Neural progenitor cell (in vitro differentiated cells): Measurements from ENCODE around the gene FGF10. TPM values are rescaled to one million over a fixed set of nuclear protein-coding genes. Genes with fewer than 3 reads are reported as not detected.

Experiments used
- DNase-seq: peaks from one replicate; pipeline ENCODE4 v3.0.0-alpha.2; 2016; ENCODE audit warnings: low spot score
- H2AFZ ChIP-seq: fragments of 200-600 bp; sonication (generic); replicated peaks from 2 replicates; pipeline ENCODE4 v1.6.1; 2016; ENCODE audit warnings: antibody characterized with exemption
- H3F3A ChIP-seq: fragments of 200-600 bp; sonication (generic); 2 replicates; pipeline ENCODE4 v1.6.1; 2016; ENCODE audit warnings: antibody characterized with exemption, low read depth
- H3K27ac ChIP-seq: fragments of 200-600 bp; sonication (generic); 2 replicates; pipeline ENCODE4 v1.5.1; 2016; ENCODE audit warnings: mild to moderate bottlenecking
- H3K27me3 ChIP-seq: fragments of 200-600 bp; sonication (generic); 2 replicates; pipeline ENCODE4 v1.6.1; 2016; ENCODE audit warnings: mild to moderate bottlenecking, moderate library complexity
- H3K36me3 ChIP-seq: fragments of 200-600 bp; sonication (generic); 2 replicates; pipeline ENCODE4 v1.5.1; 2016
- H3K4me1 ChIP-seq: fragments of 200-600 bp; sonication (generic); 2 replicates; pipeline ENCODE4 v1.6.1; 2016; ENCODE audit warnings: mixed run types
- H3K4me2 ChIP-seq: fragments of 200-600 bp; sonication (generic); 2 replicates; pipeline ENCODE4 v1.6.1; 2016
- H3K4me3 ChIP-seq: fragments of 200-600 bp; sonication (generic); 2 replicates; pipeline ENCODE4 v1.5.1; 2016
- H3K79me2 ChIP-seq: fragments of 200-600 bp; sonication (generic); 2 replicates; pipeline ENCODE4 v1.6.1; 2016; ENCODE audit warnings: low read depth
- H3K9ac ChIP-seq: fragments of 200-600 bp; sonication (generic); 2 replicates; pipeline ENCODE4 v1.6.1; 2016
- H3K9me3 ChIP-seq: fragments of 200-600 bp; sonication (generic); 2 replicates; pipeline ENCODE4 v1.5.1; 2016; ENCODE audit warnings: low read depth
- H4K20me1 ChIP-seq: fragments of 200-600 bp; sonication (generic); 2 replicates; pipeline ENCODE4 v1.6.1; 2016; ENCODE audit warnings: low read depth
- H3K27ac Mint-ChIP-seq: 3 replicates; pipeline ENCODE4 v1.8.0; 2021; ENCODE audit warnings: mixed read lengths
- H3K27me3 Mint-ChIP-seq: 2 replicates; pipeline ENCODE4 v1.8.0; 2022; ENCODE audit warnings: low read depth, mild to moderate bottlenecking, inconsistent platforms, moderate library complexity, mixed read lengths; ENCODE audit not compliant: insufficient read depth
- H3K36me3 Mint-ChIP-seq: 3 replicates; pipeline ENCODE4 v1.8.0; 2021; ENCODE audit warnings: mixed read lengths
- H3K4me1 Mint-ChIP-seq: 3 replicates; pipeline ENCODE4 v1.8.0; 2021; ENCODE audit warnings: mixed read lengths
- H3K4me3 Mint-ChIP-seq: 3 replicates; pipeline ENCODE4 v1.8.0; 2021; ENCODE audit warnings: mild to moderate bottlenecking, moderate library complexity, mixed read lengths
- H3K9me3 Mint-ChIP-seq: 3 replicates; pipeline ENCODE4 v1.8.0; 2020; ENCODE audit warnings: mixed read lengths
- EZH2 ChIP-seq: fragments of 200-600 bp; sonication (generic); IDR thresholded peaks from 2 replicates; pipeline ENCODE4 v1.6.1; 2017; ENCODE audit warnings: antibody characterized with exemption, mild to moderate bottlenecking, moderate library complexity
- EZH2phosphoT487 ChIP-seq: fragments of 200-600 bp; sonication (generic); IDR thresholded peaks from 2 replicates; pipeline ENCODE4 v1.6.1; 2017; ENCODE audit warnings: antibody characterized with exemption
- total RNA-seq: library from RNA; depleted of rRNA; stranded (reverse); fragments of >200 nt; gene quantifications from 2 replicates; pipeline ENCODE4 v1.2.3, GENCODE V29; 2015; ENCODE audit warnings: low replicate concordance
- TF ChIP-seq, protein P1 (sequence below): fragments of 200-600 bp; sonication (generic); IDR thresholded peaks from 2 replicates; pipeline ENCODE4 v1.5.1; 2017; ENCODE audit warnings: antibody characterized with exemption, mild to moderate bottlenecking

Gene FGF10
- total RNA-seq, 1 donor from 2014 or later = 0.37 TPM

DNA sequence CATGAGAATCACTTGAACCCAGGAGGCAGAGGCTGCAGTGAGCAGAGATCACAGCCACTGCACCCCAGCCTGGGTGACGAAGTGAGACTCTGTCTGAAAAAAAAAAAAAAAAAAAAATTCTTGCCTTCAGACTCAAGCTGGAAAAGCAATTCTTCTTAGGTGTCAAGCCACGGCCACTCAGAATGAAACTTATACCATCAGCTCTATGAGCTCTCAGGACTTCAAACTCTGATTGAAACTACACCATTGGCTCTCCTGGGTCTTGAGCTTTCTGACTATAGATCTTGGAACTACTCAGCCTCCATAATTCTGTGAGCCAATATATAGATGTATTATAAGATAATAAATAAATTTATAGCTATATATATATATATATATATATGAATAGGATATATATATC, 12.9 kb upstream of the FGF10 start:
- Mint-ChIP-seq H3K4me1 (no peaks in the 10 kb centered on the region), H3K4me3 (no peak overlapping the region), H3K27ac (no peak overlapping the region), H3K27me3 (no peaks in the 10 kb centered on the region), H3K36me3 (no peaks in the 10 kb centered on the region), H3K9me3 (no peaks in the 10 kb centered on the region)
- no peak overlapping the region for H3K4me2 ChIP-seq
- no peak overlapping the region for H3K27ac ChIP-seq
- H3K27me3 ChIP-seq = no peaks in the 10 kb centered on the region
- no peaks in the 10 kb centered on the region for H4K20me1 ChIP-seq
- H2AFZ ChIP-seq = no peak overlapping the region
- no peak overlapping the region for H3K9ac ChIP-seq
- H3K4me3 ChIP-seq = no peak overlapping the region
- H3K79me2 ChIP-seq = no peaks in the 10 kb centered on the region
- no peaks in the 10 kb centered on the region for H3F3A ChIP-seq
- no peaks in the 10 kb centered on the region for H3K4me1 ChIP-seq
- no peaks in the 10 kb centered on the region for H3K9me3 ChIP-seq
- TF ChIP-seq, protein P1, sequence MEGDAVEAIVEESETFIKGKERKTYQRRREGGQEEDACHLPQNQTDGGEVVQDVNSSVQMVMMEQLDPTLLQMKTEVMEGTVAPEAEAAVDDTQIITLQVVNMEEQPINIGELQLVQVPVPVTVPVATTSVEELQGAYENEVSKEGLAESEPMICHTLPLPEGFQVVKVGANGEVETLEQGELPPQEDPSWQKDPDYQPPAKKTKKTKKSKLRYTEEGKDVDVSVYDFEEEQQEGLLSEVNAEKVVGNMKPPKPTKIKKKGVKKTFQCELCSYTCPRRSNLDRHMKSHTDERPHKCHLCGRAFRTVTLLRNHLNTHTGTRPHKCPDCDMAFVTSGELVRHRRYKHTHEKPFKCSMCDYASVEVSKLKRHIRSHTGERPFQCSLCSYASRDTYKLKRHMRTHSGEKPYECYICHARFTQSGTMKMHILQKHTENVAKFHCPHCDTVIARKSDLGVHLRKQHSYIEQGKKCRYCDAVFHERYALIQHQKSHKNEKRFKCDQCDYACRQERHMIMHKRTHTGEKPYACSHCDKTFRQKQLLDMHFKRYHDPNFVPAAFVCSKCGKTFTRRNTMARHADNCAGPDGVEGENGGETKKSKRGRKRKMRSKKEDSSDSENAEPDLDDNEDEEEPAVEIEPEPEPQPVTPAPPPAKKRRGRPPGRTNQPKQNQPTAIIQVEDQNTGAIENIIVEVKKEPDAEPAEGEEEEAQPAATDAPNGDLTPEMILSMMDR = no peak
- TF ChIP-seq EZH2phosphoT487 = no peak
- TF ChIP-seq EZH2 = no peak
- H3K36me3 ChIP-seq = no peaks in the 10 kb centered on the region
- DNase-seq = no peak

DNA sequence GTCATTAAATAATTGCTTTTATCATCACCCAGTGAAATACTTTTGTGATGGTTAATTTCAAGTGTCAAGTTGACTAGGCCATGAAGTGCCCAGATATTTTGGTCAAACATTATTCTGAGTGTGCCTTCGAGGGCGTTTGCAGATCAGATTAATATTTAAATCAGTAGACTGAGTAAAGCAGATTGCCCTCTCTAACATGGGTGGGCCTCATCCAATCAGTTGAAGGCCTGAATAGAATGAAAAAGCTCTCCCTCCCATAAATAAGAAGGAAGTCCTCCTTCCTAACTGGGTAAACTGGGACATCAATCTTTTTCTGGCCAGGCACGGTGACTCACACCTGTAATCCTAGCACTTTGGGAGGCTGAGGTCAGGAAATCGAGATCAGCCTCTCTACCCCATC, 12.4 kb upstream of the FGF10 start:
- Mint-ChIP-seq H3K27ac (no peak overlapping the region), H3K36me3 (no peaks in the 10 kb centered on the region)

DNA sequence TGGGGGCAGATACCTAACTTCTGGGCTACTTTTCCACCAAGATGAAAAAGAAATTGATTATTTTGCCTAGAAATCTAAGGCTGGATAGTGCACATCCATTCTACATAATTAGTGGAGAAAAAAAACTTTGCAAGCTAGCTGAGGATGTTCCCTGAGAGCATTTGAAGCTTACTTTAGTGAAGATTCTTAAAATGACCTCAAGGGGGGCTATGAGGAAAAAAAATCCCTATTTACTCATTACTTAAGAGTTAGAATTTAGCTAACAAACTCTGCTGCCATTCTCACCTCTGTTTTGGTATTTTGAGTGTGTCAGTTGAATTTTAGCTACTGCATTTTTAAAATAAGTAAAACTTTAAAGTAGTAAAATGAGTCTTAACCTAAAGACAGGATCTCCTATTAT, 9.2 kb upstream of the FGF10 start:
- Histone ChIP-seq H3K4me2 (no peak overlapping the region), H3K9ac (no peak overlapping the region), H3K4me3 (no peak overlapping the region), H3K27me3 (no peaks in the 10 kb centered on the region), H3K36me3 (no peaks in the 10 kb centered on the region), H2AFZ (no peak overlapping the region), H3K4me1 (peaks cover 5% of the 10 kb centered on the region), H4K20me1 (no peaks in the 10 kb centered on the region), H3K9me3 (no peaks in the 10 kb centered on the region), H3K79me2 (no peaks in the 10 kb centered on the region), H3K27ac (no peak overlapping the region), H3F3A (no peaks in the 10 kb centered on the region)
- Mint-ChIP-seq H3K36me3 (no peaks in the 10 kb centered on the region), H3K9me3 (peaks cover 3% of the 10 kb centered on the region), H3K27me3 (no peaks in the 10 kb centered on the region), H3K27ac (no peak overlapping the region), H3K4me1 (peaks cover 5% of the 10 kb centered on the region), H3K4me3 (no peak overlapping the region)
- no peak for DNase-seq
- TF ChIP-seq, protein P1 = no peak
- TF ChIP-seq EZH2 (no peak), EZH2phosphoT487 (no peak)

More for the DNA sequence above, 12.4 kb upstream of the FGF10 start:
- no peak overlapping the region for H2AFZ ChIP-seq
- no peaks in the 10 kb centered on the region for H3F3A ChIP-seq
- H3K36me3 ChIP-seq = no peaks in the 10 kb centered on the region
- H3K4me1 ChIP-seq = no peaks in the 10 kb centered on the region
- no peaks in the 10 kb centered on the region for H3K4me1 Mint-ChIP-seq
- no peak overlapping the region for H3K4me3 ChIP-seq
- no peak for DNase-seq
- H3K27me3 ChIP-seq = no peaks in the 10 kb centered on the region
- no peaks in the 10 kb centered on the region for H3K79me2 ChIP-seq
- H3K9ac ChIP-seq = no peak overlapping the region
- H3K27ac ChIP-seq = no peak overlapping the region
- H3K4me2 ChIP-seq = no peak overlapping the region
- H3K9me3 Mint-ChIP-seq = peaks cover 3% of the 10 kb centered on the region
- TF ChIP-seq EZH2 = no peak
- TF ChIP-seq, protein P1 = no peak
- TF ChIP-seq EZH2phosphoT487 = no peak
- H3K4me3 Mint-ChIP-seq = no peak overlapping the region
- H3K27me3 Mint-ChIP-seq = no peaks in the 10 kb centered on the region
- H4K20me1 ChIP-seq = no peaks in the 10 kb centered on the region
- H3K9me3 ChIP-seq = no peaks in the 10 kb centered on the region

DNA sequence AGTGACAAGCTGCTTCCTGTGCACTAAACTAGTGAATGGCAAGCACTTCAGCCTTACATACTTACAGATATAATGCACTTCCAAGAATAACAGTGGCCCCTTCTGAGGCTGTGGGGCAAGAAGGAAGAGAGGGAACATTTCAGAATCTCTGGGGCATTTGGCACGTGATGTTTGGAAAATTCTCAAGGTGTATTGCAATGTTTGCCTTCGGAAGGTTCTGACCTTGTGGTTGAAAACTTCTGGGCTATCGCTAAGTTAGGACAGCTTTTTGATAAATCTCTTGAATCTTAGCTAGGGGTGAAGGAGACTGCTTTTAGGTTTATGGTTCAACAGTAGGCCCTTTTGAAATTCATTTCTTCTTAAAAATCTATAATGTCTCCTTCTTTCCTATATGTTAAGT, 7.1 kb upstream of the FGF10 start:
- H3K4me1 ChIP-seq = peaks cover 5% of the 10 kb centered on the region
- no peak overlapping the region for H3K27ac Mint-ChIP-seq

More for the DNA sequence above, 7.1 kb upstream of the FGF10 start:
- H3K36me3 ChIP-seq = no peaks in the 10 kb centered on the region
- TF ChIP-seq, protein P1 = no peak
- TF ChIP-seq EZH2phosphoT487 = no peak
- no peaks in the 10 kb centered on the region for H3K79me2 ChIP-seq
- H3K27ac ChIP-seq = no peak overlapping the region
- no peaks in the 10 kb centered on the region for H3F3A ChIP-seq
- Mint-ChIP-seq H3K4me3 (no peak overlapping the region), H3K36me3 (no peaks in the 10 kb centered on the region), H3K4me1 (peaks cover 19% of the 10 kb centered on the region), H3K9me3 (peaks cover 3% of the 10 kb centered on the region), H3K27me3 (no peaks in the 10 kb centered on the region)
- H4K20me1 ChIP-seq = no peaks in the 10 kb centered on the region
- no peak overlapping the region for H3K9ac ChIP-seq
- H3K9me3 ChIP-seq = no peaks in the 10 kb centered on the region
- peaks cover 12% of the 10 kb centered on the region for H3K27me3 ChIP-seq
- H3K4me3 ChIP-seq = no peak overlapping the region
- no peak for DNase-seq
- no peak overlapping the region for H2AFZ ChIP-seq
- H3K4me2 ChIP-seq = no peak overlapping the region
